K562 (cell line): ENCODE data around the gene COQ8B. TPM values are rescaled to one million over a fixed set of nuclear protein-coding genes. Genes with fewer than 3 reads are reported as not detected.

Source experiments
- ARID4B ChIP-seq: sonication (generic); formaldehyde crosslinking; IDR thresholded peaks from 2 replicates; pipeline ENCODE4 v1.8.0; 2022; ENCODE audit warnings: mild to moderate bottlenecking, missing genetic modification reagents
- CBFB ChIP-seq: sonication (generic); formaldehyde crosslinking; IDR thresholded peaks from 2 replicates; pipeline ENCODE4 v1.4.0; 2020; ENCODE audit warnings: mild to moderate bottlenecking, missing genetic modification reagents
- CBX3 ChIP-seq, 2 experiments: IDR thresholded peaks; 1 replicate in 1 of 2; 2 replicates in 1 of 2; pipeline ENCODE4 v1.6.1; 2012; ENCODE audit warnings: inconsistent platforms in 2 of 2, low read length in 2 of 2, borderline replicate concordance in 1 of 2, control low read depth in 1 of 2
- CCNT2 ChIP-seq: IDR thresholded peaks from 2 replicates; pipeline ENCODE4 v1.6.1; 2011; ENCODE audit warnings: borderline replicate concordance, low read depth, mild to moderate bottlenecking, moderate library complexity, mixed read lengths, low read length; ENCODE audit not compliant: insufficient read length; ENCODE audit errors: extremely low read depth
- CEBPB ChIP-seq: fragments of 450-650 bp; IDR thresholded peaks from 2 replicates; pipeline ENCODE4 v1.6.1; 2016; ENCODE audit warnings: missing genetic modification characterization, missing compliant biosample characterization
- CREB1 ChIP-seq, 2 experiments: sonication (generic) in 1 of 2; formaldehyde crosslinking in 1 of 2; IDR thresholded peaks; 2 replicates each; pipeline versions ENCODE4 v1.6.1 to v1.8.0; 2012 to 2022; ENCODE audit warnings: inconsistent platforms in 1 of 2, mild to moderate bottlenecking in 1 of 2, missing genetic modification reagents in 1 of 2, moderate library complexity in 1 of 2
- ETV1 ChIP-seq: fragments of 450-650 bp; conservative IDR thresholded peaks from 2 replicates; pipeline ENCODE4 v1.6.1; 2016; ENCODE audit warnings: missing genetic modification characterization, control low read depth, low read depth, missing compliant biosample characterization
- FOXA3 ChIP-seq, 2 experiments: fragments of 450-650 bp in 1 of 2; sonication (generic) in 1 of 2; formaldehyde crosslinking; IDR thresholded peaks in 1 of 2; conservative IDR thresholded peaks in 1 of 2; 2 replicates each; pipeline versions ENCODE4 v1.4.0 to v1.8.0; 2020 to 2022; ENCODE audit warnings: mild to moderate bottlenecking in 2 of 2, missing genetic modification reagents in 1 of 2
- FUS ChIP-seq: fragments of 200-400 bp; formaldehyde crosslinking; optimal IDR thresholded peaks from 2 replicates; pipeline ENCODE3; 2017; ENCODE audit warnings: low read depth, low read length
- PHF20 ChIP-seq: fragments of 450-650 bp; IDR thresholded peaks from 2 replicates; pipeline ENCODE4 v1.6.1; 2018; ENCODE audit not compliant: partially characterized antibody
- RUNX1 ChIP-seq: sonication (generic); IDR thresholded peaks from 2 replicates; pipeline ENCODE4 v1.6.1; 2016; ENCODE audit warnings: antibody characterized with exemption, low read depth
- SLC30A9 ChIP-seq: fragments of 250-450 bp; sonication (Bioruptor Pico); IDR thresholded peaks from 2 replicates; pipeline ENCODE4 v1.8.0; 2022; ENCODE audit warnings: mild to moderate bottlenecking, moderate library complexity
- ZBTB26 ChIP-seq: fragments of 450-650 bp; formaldehyde crosslinking; IDR thresholded peaks from 2 replicates; pipeline ENCODE4 v1.4.0; 2022; ENCODE audit warnings: missing genetic modification characterization
- ZNF134 ChIP-seq: fragments of 250-450 bp; sonication (Bioruptor Pico); conservative IDR thresholded peaks from 2 replicates; pipeline ENCODE4 v1.4.0; 2020
- ZNF609 ChIP-seq: sonication (generic); formaldehyde crosslinking; IDR thresholded peaks from 2 replicates; pipeline ENCODE4 v1.8.1; 2023; ENCODE audit warnings: missing genetic modification reagents, mild to moderate bottlenecking, borderline replicate concordance
- ZSCAN32 ChIP-seq: fragments of 450-650 bp; formaldehyde crosslinking; IDR thresholded peaks from 2 replicates; pipeline ENCODE4 v1.4.0; 2020; ENCODE audit warnings: mild to moderate bottlenecking, moderate library complexity
- polyA plus RNA-seq, 8 experiments: library from polyadenylated mRNA; depleted of rRNA in 4 of 8; stranded (reverse) in 5 of 8; unstranded in 3 of 8; fragments of >200 nt; fragmentation: Nextera tagmentation in 2 of 8; fragmentation: Illumina TruSeq in 1 of 8; extraction: Ambion mirVana in 2 of 8; extraction: Trizol in 1 of 8; gene quantifications; 2 replicates each; pipeline versions ENCODE4 v1.2.1 to v1.2.3, GENCODE V29; 2011 to 2014; ENCODE audit warnings: inconsistent platforms in 1 of 8, missing spikeins in 1 of 8
- total RNA-seq, 7 experiments: library from RNA; depleted of rRNA in 6 of 7; stranded (reverse); fragments of >200 nt in 6 of 7; fragmentation: Illumina TruSeq in 2 of 7; extraction: Trizol in 2 of 7; gene quantifications; 2 replicates each; pipeline versions ENCODE4 v1.2.1 to v1.2.3, GENCODE V29; 2011 to 2021; ENCODE audit warnings: low replicate concordance in 1 of 7

Gene COQ8B
- total and polyA plus RNA-seq, 9 of the 15 experiments (the other 6 are each of a cell fraction or from before 2014, with no cell fraction given), result 0.41 to 32.3 (median 12.9) TPM

GRCh38 chr19:40662925-40663694 is 53.6 kb downstream of the COQ8B start (continued):
- TF ChIP-seq ZNF609 (peak; percentile 82; the same call in 1 of the 2 replicates), CEBPB (tag) (no peak), FUS (peak; percentile 31), RUNX1 (no peak), PHF20 (peak; percentile 32), ZNF134 (CRISPR knock-in tag) (no peak), ETV1 (no peak), FOXA3 (CRISPR knock-in tag; conservative IDR thresholded peaks at IDR 0.05 in 1 of 2, IDR thresholded peaks at IDR 0.05 in 1 of 2) (0 out of 4 replicates have a peak, but pooled peaks of 1 of the 2 experiments have one; percentile 11), CBFB (CRISPR knock-in tag) (no peak), ZSCAN32 (no peak), SLC30A9 (CRISPR knock-in tag) (no peak), CCNT2 (peak; percentile 64), CREB1 (IDR thresholded peaks at IDR 0.05) (peak; percentile 3; the same call in 1 of the 2 replicates), CREB1 (CRISPR knock-in tag; IDR thresholded peaks at IDR 0.05) (peak; percentile 60; the same call in 1 of the 2 replicates), ARID4B (CRISPR knock-in tag) (peak; percentile 98), ZBTB26 (CRISPR knock-in tag) (no peak), CBX3 (IDR thresholded peaks at IDR 0.05; ENCODE audit: borderline replicate concordance in 1 of 2, low read length in 2 of 2) (no peak)
